Measurements from ENCODE around the gene VPS50.

- TF ChIP-seq CTCF (IDR thresholded peaks at IDR 0.05) (no peak), EZH2 (IDR thresholded peaks at IDR 0.05; ENCODE audit: borderline replicate concordance, insufficient read depth, low read depth, low read length, poor library complexity, severe bottlenecking) (no peak)
Measured at GRCh38 chr7:93390660-93391059, 158.5 kb downstream of the VPS50 start.
